ENCODE results near the gene SULT4A1.

Gene SULT4A1

DNA sequence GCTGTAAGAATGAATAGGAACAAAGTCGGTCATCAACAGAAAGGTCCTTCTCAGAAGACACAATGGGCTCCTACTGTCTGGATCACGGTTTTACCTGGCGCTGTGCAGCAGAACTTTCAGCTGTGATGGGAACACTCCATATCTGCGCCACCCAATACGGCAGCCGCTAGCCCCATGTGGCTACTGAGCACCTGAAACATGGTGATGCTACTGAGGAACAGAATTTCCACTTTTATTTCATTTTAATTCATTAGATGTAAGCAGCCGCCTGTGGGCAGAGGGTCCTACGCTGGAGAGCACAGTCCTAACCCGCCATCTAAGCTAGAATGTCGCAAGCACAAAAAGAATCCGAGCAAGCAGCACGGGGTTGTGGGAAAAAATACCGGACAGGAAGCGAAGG, 2.7 kb downstream of the SULT4A1 start:
- DNase-seq, result no peak

DNA sequence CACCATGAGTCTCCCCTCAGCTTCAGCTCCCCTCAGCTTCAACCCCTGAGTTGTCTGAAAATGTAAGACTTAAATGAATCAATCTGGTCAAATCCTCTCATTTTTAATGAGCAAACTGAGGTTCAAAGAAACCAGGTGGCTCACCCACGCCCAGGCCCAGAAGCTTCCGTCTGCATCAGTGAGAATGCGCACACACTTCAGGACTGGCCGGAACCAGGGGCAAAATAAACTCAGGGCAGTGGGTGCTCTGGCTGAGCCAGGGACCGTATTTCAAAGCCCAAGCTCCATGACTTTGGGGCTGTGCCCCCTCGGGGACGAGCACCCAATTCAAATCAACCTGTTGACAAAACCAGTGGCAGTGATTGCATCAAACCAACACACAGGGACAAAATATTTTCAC, 3.1 kb downstream of the SULT4A1 start:
- no peak for DNase-seq

DNA sequence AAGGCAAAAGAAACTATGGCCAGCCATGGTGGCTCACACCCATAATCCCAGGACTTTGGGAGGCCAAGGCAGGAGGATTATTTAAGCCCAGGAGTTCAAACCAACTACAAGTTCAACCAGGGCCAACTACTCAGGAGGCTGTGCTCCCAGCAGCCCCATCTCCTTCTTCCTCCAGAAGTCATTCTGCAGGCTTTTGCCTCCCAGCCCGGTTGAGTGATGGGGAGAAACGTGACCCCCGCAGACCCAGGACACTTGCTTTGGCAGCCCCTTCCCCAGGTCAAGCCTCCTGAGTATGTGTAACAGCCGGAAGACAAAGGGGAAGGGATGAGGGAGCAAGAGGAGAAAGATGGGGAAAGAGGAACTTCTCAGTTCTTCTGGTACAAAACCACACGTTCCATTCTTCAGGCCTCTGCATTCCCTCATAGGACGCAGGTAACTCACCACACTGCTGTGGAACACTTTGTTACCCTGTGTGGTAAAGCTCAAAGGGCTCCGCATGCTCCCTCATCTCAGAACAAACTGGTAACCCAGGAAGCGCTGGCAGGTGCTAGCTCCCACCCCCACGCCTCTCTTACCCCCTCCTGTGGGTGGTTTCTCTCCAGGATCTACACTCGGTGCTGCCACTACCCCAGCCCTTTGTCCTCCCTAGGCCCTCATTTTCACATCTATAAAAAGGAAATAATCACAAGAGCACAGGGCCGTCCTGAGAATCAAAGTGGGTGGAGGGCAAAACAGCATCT, 4.0 kb downstream of the SULT4A1 start:
- no peak for DNase-seq

DNA sequence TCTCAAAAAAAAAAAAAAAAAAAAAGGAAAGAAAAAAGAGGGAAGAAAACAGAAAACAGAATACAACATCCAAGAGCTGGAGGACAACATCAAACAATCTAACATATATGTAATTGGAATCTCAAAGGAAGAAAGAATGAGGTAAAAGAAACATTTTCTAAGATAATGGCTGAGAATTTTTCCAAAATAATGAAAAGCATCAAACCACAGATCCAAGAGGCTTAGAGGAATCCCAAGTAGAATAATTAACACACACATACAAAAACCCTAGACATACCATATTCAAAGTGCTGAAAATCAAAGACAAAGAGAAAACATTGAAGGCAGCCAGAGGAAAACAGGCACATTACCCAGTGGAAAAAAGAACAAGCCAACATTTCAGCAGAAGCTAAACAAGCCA, 4.9 kb downstream of the SULT4A1 start:
- DNase-seq, result no peak

GRCh38 chr22:43855431-43855830, 6.9 kb downstream of the SULT4A1 start:
- DNase-seq, result no peak

- DNase-seq, result no peak
Observed at GRCh38 chr22:43854786-43855271, 7.5 kb downstream of the SULT4A1 start.

DNA sequence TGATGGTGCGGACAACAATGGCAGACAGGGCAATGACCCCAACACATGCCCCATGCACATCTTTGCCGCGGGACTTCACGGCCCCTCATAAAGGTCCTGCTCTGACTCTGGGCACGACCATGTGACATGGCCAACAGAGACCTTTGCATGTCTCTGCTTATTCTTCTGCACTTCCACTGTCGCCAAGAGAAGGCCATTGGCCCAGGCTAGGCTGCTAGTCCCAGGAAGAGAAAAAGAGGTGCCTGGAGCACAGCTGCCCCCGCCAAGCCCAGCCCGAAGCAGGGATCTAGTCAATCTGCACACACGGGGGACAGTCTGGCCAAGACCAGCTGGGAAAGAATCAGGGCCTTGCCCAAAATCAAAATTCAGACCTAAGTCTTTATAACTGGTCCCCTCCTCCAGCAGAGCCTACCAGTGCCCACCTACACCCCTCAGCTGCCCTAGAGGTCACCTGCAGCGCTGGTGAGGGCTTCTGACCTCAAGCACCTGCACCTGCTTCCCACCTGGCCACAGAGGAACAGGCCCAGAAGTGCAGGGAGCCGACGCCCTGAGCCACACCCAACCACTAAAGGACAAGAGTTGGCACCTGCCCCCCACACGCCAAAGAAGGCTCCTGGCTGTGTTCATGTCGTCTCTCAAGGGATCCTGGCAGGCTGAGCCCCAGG, 8.1 kb downstream of the SULT4A1 start:
- no peak for DNase-seq

DNA sequence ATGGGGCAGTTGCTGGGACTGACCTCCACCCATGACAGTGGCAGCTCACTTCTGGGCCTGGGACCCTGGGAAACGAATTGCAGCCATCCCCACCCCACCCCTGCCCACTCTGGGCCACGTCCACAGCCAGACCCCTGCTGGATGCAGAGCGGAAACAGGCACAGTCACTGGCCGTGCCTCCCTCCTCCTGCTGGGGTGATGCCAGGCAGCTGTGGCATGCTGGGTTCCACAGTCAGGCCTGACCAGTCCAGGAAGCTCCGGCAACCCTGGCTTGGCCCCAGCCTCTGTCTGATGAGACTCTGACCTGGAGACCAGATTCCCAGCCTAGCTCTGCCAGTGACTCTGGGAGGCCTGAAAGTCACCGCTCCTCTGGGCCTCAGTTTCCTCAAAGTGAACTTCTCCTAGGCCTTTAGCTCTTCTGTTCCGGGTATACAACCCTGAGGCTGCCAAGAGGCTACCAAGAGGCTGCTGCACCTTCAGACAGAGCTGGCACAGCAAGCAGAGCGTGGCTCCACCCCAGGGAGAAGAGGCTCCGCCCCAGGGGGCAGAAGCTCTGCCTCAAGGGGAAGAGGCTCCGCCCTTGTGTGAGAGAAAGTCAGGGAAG, 8.9 kb downstream of the SULT4A1 start:
- DNase-seq, result no peak

DNA sequence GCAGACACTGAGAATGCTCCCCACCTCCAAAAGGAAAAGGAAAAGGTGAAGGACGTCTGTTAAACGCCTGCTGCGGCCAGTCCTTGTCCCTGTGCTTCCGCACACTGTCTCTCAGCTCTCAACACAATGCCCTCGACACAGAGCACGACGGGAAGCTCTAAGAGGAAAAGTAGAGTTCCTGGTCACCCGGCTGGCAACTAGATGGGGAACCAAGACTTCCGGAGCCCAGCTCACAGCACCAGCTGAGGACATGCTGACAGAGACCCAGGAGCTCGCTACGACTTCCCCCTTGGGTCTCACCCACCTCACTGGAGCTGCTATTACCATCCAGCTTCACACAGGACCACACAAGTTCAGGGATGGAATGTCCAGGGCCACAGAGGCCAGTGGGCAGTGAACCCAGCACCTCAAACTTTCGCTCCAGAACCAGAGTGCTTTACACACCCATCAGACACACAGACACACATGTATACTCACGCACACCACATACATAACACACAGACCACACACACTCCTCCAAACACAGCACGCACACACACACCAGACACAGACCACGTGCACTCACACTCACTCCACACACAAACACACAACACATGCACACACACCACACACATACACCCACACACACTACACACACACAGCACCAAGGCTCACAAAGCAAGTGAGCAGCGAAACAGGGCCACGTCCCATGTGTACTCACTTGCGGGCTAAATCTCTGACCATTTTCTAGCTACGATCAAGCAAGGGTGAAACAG, 9.6 kb downstream of the SULT4A1 start:
- DNase-seq, result no peak

DNA sequence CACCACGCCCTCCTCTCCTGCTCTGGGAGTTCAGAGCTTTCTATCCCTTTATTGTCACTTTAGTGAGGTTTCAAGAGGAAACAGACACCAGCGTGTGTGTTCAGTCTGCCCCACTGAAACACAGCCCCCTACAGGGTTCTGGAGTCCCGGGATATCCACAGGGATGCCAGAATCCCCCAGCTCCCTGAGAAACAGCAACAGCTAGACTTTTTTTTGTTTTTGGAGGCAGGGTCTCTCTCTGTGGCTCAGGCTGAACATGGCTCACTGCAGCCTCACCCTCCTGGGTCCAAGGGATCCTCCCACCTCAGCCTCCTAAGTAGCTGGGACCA, 10.4 kb downstream of the SULT4A1 start:
- DNase-seq, result no peak

DNA sequence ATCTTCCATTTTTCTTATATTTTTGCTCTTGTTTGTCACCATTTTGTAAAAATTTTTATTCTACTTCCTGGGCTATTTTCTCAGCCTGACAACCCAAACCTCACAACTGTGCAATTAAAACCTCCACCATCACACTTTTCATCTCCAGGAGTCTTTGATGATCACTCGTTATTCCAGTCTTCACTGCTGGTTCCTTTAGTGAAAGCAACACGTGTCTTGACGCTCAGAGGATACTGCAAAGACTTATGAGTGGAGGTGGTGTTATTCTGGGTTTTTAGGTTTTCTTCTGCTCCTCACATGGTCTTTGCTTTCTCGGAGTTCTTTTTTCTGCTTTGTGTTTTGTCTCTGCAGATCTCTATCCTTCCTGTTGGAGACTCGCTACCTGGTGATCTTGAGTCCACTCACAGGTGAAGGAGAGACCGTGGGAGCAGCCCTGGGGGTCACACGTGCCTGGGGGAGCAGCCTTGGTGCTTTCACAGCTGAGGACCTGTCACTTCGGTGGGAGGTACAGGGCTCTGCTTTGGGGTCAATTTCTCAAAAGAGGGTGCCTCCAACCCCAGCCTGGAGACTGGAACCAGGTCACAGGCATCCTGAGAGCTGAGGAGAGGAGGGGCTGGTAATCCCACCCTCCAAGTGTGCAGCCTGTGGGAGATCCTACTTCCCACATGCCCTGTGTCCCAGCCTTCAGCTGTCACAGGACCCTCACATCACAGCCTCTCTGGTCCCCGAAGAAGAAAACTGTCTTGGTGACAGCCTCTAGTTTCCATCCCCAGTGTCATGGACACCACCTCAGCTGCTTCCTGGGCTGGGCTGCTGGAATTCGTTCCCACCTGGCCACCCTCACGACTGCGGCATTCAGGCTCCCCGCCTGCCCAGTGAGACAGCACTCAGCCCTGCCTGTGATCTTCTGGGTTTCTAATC, 11.0 kb downstream of the SULT4A1 start:
- DNase-seq, result no peak

GRCh38 chr22:43850529-43850928, 11.8 kb downstream of the SULT4A1 start:
- no peak for DNase-seq

DNA sequence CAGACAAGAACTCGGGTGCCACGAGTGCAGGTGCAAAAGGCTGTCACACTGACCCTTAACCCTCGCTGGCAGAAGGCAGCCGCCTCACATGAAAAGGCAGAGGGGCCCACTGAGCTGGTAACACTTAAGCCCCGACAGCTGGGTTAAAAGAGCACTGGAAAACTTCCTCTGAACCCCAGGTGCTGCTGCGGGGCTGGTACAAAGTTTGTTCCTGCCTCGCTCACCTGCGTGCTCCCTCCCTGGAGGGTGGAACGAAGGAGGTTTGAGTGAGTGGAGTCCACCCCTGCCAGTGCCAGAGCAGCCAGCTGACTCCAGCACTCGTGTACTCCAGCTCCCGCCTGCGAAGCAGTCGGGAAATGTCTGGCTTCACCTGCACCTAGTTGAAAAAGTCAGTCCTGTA, 12.6 kb downstream of the SULT4A1 start:
- DNase-seq, result no peak

DNA sequence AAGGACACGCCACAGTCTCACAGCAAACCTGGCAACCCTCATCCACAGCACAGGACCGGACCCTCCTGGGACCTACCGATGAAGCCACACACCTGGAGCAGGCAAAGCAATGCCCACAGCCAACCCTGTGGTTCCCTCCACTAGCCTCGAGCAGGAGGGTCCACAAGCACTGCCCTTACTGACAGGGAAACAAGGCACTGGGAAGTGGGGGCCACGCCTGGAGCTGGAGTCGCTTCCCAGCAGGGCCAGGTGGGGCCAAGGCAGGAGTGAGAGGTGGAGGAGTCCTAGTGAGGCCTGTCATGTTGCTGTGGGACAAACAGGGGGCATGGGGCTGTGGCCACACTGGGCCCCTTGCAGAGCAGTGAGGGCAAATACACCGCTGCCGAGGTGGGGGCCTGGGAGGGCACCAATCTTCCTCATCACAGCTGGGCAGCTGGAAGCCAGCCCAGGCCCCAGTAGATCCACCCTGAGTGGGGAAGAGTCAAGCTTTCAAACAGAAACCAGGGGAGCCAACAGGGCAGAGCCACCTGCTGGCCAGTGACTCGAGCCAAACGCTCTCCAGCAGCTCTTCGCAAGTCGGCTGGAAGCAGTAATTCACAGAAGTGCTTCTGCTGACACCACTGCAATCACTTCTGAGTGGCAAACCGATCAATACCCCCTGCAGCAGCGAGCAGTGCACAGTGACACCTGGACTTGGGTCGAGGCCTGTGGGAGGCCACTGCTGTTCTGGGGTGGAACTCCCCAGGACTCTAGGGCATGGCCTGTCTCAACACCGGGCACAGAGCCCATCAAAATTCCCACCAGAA, 13.7 kb downstream of the SULT4A1 start:
- DNase-seq, result no peak

- no peak for DNase-seq
Observed at GRCh38 chr22:43847376-43848289, 14.7 kb downstream of the SULT4A1 start.

DNA sequence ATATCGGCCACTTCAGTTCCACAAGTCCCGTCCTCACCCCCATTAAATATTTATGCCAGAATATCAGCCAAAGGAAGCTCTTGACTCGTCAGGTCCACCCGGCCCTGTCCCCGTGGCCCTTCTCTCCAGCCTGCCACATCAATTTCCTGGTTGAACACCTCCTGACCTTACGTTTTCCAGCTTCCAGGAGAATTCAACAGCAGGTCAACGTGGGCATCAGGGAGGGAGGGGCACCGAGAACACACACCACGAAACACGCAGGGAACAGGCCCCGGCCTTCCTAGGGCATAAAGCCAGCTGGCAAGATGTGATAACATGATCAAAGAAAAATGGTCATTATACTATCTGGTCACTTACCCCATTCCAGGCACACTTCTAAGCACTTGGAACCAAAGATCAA, 15.3 kb downstream of the SULT4A1 start:
- no peak for DNase-seq

DNA sequence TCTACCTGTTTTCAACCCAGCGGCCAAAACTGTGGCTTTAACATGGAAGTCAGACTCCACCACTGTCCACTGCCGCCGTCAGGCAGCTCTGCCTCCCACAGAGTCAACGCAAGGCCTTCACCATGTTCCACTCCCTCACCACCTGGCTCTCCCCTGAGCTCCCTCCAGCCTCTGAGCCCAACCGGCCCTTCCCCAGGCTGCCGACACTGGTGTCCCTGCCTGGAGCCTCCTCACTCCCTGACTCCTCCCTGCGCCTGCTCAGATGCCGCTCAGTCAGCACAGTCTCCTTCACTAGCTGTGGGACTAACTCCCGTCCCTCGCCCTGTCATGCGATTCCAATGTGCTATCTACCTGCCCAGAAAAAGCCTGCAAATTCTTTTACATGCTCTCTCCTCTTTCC, 16.3 kb downstream of the SULT4A1 start:
- no peak for DNase-seq

DNA sequence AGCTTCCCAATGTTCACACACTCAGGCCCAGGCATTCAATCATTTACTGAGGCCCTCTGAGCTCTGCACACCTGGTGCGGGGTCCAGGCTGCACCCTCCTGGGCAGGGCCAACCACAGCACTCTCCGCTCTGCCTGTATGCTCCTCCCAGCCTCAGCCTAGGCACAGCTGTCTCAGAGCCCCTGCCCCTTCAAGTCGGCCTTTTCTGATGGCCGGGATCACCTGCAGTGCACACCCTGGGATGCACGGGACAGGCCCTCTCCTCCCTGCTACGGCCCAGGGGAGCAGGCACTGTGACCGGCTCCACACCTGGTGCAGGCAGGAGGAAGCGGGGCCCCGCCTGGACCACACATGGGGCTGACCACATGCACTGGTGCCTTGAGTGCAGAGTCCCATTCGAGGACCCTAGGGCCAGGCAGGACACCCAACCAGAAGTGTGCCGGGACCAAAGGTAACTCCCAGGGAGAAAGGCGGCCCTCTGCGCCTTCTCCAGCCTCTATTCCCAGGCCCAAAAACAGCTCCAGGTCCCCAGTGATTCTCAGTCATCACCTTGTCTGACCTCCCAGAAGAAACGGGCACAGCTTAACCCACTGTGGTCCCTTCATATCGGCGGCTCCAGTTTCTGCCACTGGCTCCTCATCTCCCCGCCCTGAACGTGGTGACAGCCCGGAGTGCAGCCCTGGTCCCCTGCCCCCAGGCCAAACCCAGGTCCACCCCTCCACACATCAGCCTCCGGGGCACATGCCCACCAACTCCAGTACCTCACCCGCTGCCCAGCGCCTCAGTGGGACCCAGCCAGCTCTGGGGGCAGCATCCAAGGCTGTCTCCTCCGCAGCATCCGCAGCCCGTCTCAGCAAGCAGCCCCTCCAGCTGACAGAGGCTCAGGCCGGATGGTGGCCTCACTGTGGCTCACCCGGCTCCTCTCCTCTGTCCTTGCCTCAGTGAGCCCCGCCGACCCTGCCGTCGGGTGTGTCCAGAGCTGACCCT, 17.5 kb downstream of the SULT4A1 start:
- DNase-seq, result no peak
